Measurements from ENCODE around the gene CACTIN.

Gene CACTIN

DNA sequence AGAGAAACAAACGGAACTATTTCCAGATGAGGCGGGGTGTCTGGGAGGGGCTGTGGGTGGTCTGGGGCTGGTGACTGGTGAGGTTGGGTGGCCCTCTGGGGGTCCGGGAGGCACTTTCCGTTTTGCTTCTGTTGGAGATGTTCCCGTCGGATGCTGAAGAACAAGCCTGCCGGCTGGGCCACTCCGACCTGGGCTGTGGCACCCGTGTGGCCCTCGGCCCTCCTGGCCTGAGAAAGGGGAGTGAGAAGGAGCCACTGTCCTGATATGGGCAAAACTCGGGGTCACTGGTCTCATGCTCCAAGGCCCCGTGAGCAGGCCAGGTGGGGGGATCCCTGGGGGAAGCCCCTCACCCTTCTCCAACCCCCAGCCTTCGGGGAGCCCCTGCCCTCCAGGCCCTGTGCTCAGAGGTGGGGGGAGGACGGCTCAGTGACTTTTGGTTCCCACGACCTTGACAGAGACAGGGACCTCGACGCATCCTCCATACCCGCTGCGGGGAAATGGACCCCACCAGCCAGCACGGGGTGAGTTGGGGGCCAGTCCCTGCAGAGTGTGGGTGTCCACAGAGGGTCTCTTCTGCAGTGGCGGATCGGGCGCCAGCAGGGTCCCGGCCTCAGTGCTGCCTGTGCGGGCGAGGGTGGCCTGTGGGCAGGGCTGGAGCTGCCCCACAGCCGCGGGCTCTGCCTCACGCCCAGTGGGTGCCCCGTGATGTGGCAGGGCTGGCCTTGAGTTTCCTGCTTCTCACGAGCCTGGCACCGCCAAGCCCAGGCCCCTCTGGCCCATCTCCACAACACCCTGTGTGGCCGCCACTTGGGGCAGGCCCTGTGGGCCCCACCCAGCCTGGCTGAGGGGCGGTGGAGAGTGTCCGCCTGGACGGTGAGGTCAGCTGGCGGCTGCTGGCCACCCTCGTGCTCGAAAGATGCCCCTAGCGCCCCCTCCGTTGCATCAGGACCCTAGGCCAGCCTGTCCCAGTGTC, 15.6 kb downstream of the CACTIN start:
- no peak for DNase-seq (ENCODE audit: low read depth, low spot score)

DNA sequence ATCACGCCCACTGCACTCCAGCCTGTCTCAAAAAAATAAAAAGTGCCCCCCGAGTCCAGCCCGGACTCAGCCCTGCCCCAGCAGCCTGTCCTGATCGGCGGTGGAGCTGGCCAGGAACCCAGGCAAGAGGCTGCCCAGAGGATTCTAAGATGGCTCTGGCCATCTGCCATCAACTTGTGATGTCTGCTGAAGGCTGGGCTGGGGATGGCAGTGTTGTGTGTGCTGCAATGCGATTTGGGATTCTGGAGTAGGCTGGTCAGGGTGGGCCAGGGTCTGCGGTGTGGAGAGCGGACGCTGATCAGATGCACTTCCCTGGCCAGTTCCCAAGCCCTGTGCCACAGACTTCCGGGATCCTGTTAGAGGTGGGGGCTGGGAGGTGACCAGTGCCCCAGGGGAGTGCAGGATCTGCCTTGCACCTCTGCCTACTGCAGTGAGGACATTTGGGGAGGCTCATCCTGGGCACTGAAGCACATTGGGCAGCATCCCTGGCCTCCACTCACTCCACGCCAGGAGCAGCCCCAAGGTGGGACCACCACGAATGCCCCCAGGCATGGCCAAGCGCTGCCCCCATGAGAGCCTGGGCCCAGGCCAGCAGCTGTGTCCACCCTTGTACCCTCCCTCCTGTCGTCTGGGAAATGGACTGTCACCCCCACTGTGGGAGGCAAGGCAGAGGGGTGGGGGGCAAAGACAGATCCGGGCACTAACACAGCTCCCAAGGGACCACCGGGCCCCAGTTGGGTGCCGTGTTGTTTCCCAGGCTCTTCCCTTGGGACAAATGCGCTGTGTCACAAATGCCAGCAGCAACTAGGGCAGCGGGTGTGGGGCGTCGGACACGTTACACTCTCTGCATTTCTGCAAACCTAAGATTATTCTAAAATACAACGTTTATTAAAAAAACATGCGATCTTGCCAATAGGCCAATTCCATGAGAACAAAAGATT, 16.5 kb downstream of the CACTIN start:
- DNase-seq (ENCODE audit: low read depth, low spot score) = no peak

DNA sequence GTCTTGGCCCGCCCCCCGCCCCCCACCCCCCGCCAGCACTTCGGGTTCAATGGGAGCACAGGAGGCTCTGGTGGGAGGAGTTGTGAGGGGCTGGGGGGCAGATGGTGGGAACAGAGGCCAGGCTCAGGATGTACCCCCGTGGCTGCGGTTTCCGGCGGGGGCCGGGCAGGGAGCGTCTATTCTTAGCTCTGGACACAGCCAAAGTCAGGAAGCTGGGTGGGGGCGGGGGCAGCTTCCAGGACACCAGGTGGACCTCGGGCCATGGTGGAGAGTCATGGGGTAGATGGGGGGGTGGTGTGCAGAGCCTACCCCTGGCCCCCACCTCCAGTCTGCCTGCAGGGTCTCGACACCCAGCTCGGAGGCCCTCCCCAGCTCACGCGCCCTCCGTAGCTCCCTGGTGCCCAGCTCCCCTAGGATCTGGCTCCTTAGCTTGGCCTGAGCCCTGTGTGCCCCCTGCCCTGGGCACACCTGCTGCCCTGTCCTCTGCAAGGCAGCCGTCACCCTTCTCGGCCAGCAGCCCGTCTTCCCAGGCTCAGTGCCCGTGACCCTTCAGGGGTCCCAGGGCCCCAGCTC, 17.8 kb downstream of the CACTIN start:
- DNase-seq (ENCODE audit: low read depth, low spot score) = no peak

DNA sequence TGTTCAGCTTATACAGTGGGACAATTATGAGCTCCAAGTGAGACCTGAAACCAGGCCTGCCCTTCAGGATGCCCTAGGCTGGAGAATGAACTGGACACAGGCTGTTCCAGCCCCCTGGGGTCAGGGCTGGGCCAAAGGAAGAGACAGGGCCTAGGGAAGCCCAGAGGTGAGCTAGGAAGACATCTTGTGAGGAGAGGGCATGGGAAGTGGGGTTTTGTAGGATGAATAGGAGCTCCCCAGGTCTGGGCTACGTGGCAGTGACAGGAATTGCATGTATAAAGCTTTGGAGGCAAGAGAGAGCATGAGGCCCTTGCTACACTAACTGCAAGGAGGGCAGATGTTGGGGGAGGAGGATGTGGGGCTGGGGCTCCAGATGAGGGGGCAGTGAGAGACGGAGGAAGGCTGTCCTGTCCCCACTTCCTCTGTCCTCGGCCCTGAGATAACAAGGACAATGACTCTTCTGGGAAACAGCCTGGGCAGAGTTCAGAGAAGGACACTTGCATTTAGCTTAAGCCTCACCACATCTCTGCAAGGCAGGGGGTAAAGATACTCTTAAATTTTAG, 18.4 kb downstream of the CACTIN start:
- no peak for DNase-seq (ENCODE audit: low read depth, low spot score)

DNA sequence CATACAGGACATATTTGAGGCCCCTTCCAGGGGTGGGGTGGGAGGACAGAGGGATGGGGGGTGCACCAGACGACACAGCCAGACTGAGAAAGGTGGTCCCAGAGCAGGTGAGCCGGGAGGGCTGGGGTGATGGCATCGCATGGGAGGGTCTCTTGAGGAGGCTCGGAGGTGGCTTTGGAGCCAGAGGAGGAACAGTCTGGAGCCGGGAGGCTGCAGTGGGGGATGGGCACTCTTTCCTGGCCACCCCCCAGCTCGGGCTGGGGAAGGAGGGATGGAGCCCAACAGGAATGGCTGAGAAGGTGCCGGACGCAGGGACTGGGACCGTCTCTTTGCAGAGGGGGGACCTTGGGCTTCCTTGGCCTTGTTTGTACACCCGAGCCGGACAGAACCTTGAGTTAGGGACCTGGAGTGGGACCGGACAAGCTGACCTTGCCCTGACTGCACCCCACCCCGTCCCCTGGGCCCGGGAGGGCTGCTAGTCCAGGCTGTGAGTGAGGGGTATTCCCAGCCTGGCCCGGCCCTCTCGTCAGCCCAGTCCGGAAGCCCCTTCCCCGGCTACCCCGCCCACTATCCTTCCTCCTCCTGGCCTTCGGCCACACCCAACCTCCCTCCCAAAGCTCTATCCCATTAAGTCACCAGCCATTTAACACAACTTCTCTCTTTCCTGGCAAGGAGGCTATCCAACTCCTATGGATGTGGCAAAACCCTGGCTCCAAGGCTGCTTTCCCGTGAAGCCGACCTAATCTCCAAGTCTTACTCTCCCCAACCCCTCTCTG, 19.1 kb downstream of the CACTIN start:
- no peak for DNase-seq (ENCODE audit: low read depth, low spot score)

DNA sequence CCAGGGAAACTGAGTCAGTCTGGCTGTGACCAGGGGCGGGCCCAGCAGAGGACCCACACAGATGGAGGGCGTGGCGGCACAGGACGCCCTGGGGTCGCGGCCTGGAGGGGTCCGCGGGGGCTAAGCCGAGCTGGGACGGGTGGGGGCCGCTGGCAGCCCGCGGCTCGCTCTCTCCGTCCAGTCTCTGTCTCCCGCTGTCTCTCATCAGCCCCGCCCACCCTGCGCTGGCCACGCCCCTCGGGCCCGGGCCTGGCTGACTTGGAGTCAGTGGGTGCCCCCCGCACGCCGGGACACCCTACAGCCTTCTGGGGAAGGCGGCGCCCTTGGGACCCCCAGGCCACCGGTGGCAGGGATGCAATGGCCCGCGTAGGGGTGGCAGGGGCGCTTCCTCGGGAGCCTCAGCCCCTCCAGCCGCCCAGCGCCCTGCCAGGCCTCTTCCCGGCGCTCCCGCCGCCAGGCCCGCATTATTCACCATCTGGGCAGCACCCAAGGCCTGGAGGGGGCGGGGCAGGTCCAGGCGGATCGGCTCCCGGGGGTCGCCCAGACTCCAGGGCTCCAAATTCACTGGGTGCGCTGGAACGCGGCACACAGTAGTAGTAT, 19.8 kb downstream of the CACTIN start, which contains the start of gene TBXA2R:
TSS of gene TBXA2R (minus strand) at position 186 of the 600 bp plus-strand sequence. CDS start 6,241 bp downstream, outside the sequence.
- DNase-seq (ENCODE audit: low read depth, low spot score) = no peak

DNA sequence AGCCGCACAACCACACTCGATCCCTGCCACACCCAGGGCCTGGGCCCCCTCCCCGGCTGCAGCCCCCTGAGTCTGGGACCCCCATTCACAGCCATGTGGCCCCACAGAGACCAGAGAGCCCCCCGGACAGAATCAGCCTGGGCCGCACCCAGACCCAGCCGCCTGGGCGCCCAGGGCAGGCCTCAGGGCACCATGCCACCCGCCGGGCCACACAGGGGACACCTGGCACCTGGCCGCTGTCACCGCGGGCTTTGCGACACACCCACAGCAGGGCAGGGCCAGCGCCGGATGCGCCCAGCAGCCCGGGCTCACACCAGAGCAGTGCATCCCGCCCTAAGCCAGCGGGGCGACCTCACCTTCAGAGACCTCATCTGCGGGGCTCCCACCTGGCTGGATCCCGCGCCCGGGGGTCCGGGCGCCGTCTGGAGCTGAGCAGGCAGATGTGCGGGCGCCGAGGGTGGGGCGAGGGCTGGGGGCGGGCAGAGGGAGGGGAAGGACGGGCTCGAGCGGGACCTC, 20.4 kb downstream of the CACTIN start:
- DNase-seq (ENCODE audit: low read depth, low spot score) = no peak

DNA sequence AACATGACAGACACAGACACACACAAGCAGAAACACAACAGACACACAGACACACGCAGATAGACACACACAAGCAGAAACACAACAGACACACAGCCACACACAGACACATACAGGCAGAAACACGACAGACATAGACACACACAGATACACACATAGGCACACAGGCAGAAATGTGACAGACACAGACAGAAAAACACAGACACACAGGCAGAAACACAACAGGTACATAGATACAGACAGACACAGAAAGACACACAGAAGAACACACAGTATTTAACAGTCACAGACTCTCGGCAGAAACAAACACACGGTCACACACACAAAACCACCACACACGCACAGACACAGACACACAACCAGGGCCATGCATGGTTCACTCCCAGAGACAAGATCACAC, 20.8 kb downstream of the CACTIN start:
- no peak for DNase-seq (ENCODE audit: low read depth, low spot score)

DNA sequence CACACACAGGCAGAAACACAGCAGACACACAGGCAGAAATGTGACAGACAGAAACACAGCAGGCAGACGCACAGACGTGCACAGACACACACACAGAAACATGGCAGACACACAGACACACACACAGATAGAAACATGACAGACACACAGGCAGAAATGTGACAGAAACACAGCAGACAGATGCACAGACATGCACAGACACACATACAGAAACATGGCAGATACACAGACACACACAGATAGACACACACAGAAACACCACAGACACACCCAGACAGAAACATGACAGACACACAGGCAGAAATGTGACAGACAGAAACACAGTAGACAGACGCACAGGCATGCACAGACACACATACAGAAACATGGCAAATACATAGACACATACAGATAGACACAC, 21.2 kb downstream of the CACTIN start:
- no peak for DNase-seq (ENCODE audit: low read depth, low spot score)

DNA sequence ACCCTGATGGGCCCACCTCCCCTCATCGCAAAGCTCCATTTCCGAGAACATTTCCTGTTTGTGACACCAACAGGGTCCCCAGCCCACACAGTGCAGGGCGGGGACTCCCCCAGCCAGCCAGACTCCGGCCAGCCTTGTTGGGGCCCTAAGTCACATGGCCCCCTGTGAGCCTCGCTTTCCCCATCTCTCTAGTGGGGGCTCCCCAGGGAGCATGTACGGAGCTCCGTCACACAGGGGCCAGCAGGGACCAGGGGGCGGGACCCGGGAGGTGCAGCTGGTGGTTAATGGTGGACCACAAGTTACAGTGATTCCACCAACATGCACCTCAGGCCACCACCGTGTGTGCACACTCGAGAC, 21.6 kb downstream of the CACTIN start:
- no peak for DNase-seq (ENCODE audit: low read depth, low spot score)

DNA sequence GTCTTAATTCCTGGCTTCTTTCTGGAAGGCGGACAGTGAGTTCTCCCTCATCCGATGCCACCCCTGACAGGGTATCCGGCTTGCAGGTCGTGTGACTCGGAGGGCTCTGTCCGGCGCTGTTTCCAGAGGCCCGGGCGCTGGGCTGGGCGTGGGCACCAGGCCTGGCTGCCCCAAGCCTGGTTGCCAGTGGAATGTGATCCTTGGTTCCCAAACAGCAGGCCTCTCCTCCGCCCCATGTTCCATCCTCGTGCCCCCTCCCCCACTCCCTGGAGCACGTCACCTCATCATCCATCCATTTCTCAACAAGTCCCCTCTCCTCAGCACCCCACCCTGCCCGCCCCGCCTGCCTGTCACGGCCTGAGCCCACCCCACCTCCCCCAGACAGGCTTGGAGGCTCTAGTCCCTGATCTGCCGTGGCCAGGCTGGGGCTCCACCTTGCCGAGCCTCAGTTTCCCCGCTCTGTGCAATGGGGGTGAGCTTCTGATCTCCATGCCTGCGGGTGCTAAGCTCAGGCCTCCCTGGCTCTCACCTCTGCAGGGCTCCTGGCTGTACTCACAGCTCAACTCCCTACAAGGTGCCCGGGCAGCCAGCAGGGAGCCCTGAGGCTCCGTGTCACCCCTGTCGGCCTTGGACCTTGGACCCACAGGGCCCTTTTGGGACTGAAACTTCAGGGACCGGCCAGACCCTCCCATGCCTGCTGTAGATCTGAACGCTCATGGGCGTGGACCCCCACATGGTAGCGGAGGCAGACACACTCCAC, 22.2 kb downstream of the CACTIN start:
- no peak for DNase-seq (ENCODE audit: low read depth, low spot score)

DNA sequence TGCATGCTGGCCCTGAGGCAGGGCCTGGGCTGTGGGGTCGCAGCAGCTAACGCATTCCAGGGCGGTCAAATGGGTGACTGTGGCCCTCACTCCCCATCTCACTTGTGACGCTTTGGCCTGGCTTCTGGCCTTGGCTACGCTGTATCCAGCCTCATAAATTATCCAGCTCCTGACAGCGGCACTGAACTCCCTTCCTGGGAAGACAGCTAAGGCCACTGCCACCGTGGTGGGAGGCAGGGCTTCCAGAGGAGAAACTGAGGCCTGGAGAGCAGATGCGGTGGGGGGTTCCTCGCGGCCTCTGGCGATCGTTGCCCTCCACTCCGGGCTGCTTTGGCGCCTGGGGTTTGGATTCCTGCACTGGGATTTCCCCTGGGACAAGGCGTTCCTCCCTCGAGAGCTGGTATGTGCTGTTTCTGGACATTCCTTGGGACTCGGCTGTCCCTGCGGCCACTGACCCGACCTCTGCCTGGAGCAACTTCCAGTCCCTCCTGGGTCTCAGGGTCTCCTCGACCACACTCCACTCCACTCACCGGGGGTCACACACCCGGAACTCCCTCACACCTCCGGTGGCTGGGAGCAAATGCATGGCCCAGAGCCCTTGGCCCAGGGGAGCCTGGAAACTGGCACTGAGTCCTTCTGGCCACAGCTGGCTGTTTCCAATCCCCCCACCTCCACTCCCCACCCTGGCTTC, 23.3 kb downstream of the CACTIN start:
- no peak for DNase-seq (ENCODE audit: low read depth, low spot score)

DNA sequence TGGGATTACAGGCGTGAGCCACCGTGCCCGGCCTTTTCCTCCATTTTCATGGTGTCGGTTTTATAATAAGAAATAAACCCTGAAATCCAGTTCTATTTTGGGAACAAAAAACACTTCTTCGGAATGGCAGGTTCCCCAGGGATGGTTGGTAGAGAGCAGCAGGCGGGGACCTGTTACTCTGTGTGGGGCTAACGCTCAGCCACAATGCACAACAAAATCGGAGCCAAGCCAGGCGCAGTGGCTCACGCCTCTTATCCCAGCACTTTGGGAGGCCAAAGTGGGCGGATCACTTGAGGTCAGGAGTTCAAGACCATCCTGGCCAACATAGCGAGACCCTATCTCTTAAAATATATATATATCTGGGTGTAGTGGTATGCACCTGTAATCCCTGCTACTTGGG, 25.6 kb downstream of the CACTIN start:
- no peak for DNase-seq (ENCODE audit: low read depth, low spot score)

DNA sequence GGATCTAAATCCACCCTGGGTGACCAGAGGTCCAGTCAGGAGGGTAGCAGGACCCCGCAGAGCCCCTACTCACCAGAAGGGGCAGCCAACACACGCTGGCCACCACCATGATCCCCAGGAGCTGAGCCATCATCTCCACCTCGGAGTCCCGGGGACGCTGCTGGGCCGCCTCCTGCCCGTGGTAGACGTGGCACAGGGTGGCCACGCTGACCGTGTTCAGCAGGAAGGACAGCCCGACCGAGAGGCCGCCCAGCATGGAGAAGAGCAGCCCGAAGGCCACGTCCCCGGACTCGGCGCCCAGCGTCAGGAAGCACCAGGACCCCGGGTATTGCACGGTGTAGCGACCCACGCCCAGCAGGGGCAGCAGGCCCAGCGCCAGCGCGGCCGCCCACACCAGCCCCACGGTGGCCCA, 26.8 kb downstream of the CACTIN start:
- no peak for DNase-seq (ENCODE audit: low read depth, low spot score)

DNA sequence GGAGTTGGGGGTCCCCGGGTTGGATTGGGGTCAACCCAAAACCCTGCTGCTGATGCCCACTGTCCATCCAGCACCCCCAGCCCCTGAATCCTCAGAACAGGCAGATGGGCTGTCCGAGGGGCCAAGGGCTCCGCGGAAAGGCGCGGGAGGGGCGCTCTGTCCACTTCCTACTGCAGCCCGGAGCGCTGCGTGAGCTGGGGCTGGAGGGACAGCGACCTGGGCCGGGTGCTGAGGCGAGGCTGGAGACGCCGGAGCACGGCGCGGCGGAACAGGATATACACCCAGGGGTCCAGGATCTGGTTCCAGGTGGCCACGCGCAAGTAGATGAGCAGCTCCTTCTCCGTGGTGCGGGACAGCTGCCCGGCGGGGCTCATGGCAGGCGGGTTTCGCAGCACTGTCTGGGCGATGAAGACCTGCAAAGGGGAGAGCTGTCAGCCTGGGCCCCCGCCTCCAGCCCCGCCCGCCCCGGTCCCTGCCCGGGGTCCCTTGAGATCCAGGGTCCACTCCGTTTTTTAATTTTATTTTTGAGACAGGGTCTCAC, 31.0 kb downstream of the CACTIN start:
- DNase-seq (ENCODE audit: low read depth, low spot score) = no peak

DNA sequence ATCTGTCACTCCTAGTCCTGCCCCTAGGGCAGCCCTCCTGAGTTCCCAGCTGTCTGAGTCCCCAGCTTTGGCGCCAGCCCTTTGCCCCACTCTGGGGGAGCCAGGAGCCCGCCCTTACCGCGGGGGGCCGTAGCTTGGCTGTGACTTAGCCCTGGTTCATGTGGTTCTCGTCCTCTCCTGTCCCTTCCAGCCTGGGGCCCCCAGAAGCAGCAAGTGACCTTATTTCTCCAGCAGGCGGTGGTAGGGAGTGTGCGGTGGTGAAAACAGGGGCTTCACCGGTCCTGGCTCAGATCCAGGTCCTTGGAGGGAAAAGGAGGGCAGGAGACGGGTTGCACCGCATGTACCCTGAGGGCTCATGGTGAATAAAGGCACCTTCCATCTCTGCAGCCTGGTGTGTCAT, 33.4 kb downstream of the CACTIN start:
- DNase-seq (ENCODE audit: low read depth, low spot score) = no peak

DNA sequence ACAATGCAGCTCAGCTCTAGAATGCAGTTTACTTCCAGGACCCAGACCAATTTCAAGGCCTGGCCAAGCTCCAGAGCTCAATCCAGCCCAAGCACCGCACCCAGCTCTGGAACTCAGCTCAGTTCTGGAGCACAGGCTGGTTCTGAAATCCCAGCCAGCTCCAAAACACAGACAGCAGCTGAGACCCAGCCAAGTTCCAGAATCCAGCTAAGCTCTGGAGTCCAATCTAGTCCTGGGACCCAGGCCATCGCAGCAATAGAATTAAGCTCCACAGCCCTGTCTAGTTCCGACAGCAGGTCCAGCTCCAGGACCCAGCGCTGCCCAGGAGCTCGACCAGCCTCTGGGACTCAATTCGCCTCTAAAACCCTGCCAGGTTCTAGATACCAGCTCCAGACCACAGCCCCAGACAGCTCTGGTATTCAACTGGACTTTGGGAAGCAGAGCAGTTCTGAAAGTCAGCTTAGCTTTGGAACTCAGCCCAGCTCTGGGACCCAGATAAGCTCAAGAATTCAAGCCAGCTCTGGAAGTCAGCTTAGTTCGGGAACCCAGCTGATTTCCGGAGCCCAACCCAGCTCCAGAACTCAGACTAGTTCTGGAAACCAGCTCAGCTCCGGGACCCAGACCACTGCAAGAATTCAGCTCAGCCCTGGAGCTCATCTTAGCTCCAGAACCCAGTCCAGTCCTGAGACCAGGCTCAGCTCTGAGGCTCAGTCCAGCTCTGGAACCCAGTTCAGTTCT, 34.5 kb downstream of the CACTIN start:
- no peak for DNase-seq (ENCODE audit: low read depth, low spot score)
